GM12892 (cell line): ENCODE data around the gene IFNL3. TPM values are rescaled to one million over a fixed set of nuclear protein-coding genes. Genes with fewer than 3 reads are reported as not detected.
A peak's percentile ranks its signal among the peaks of the same experiment; 100 is the strongest.
"Not testable (repeated sequence)": the region's sequence is repeated elsewhere in the genome, so short reads cannot be mapped to it uniquely, and the experiment has no call there.

Experiments used
- DNase-seq: peaks from one replicate; pipeline ENCODE4 v3.0.0; 2011; ENCODE audit not compliant: insufficient read length
- FAIRE-seq: peaks from 2 replicates; lab custom pipeline; 2011; peaks lifted over from hg19 to GRCh38; lab: Jason Lieb, UNC
- POLR2A ChIP-seq: IDR thresholded peaks from 2 replicates; pipeline ENCODE4 v1.6.1; 2011; ENCODE audit warnings: low read depth, low read length, control low read depth
- POLR2AphosphoS5 ChIP-seq: IDR thresholded peaks from 2 replicates; pipeline ENCODE4 v1.6.1; 2011; ENCODE audit warnings: low read depth, low read length, control low read depth
- TAF1 ChIP-seq: IDR thresholded peaks from 2 replicates; pipeline ENCODE4 v1.6.1; 2011; ENCODE audit warnings: low read depth, mild to moderate bottlenecking, control low read depth, low read length, borderline replicate concordance
- polyA plus RNA-seq: library from polyadenylated mRNA; unstranded; fragments of >200 nt; gene quantifications from one replicate; pipeline ENCODE4 v1.2.1, GENCODE V29; 2012; ENCODE audit warnings: missing spikeins, inconsistent platforms; ENCODE audit not compliant: missing spikeins

The IFNL3 gene
- polyA plus RNA-seq = not detected

- FAIRE-seq, DNase-seq: not testable (repeated sequence)
Observed at GRCh38 chr19:39244410-39245100, at the start of gene IFNL3. Gene IFNL3 (minus strand): TSS chr19:39245006. CDS start chr19:39244967, 39 bp downstream.

- DNase-seq (no peak), FAIRE-seq (no peak)
- no peak for TF ChIP-seq POLR2AphosphoS5
- TF ChIP-seq TAF1 = no peak
- no peak for TF ChIP-seq POLR2A
Observed at GRCh38 chr19:39293394-39293793, 48.6 kb upstream of the IFNL3 start.

- FAIRE-seq (no peak), DNase-seq (no peak)
- TF ChIP-seq POLR2A (no peak), POLR2AphosphoS5 (no peak), TAF1 (no peak)
Observed at GRCh38 chr19:39284032-39284431, 39.2 kb upstream of the IFNL3 start.

GRCh38 chr19:39282021-39282420 is 37.2 kb upstream of the IFNL3 start:
- DNase-seq = no peak
- no peak for TF ChIP-seq POLR2A
- TF ChIP-seq POLR2AphosphoS5 = no peak
- TF ChIP-seq TAF1 = no peak
- FAIRE-seq = no peak

- TF ChIP-seq TAF1 (no peak), POLR2AphosphoS5 (no peak), POLR2A (no peak)
- FAIRE-seq (no peak), DNase-seq (no peak)
Observed at GRCh38 chr19:39277598-39277997, 32.8 kb upstream of the IFNL3 start.

- FAIRE-seq (no peak), DNase-seq (no peak)
- TF ChIP-seq POLR2AphosphoS5 (no peak), POLR2A (no peak), TAF1 (no peak)
Observed at GRCh38 chr19:39276740-39277139, 31.9 kb upstream of the IFNL3 start.

- no peak for TF ChIP-seq POLR2AphosphoS5
- no peak for TF ChIP-seq POLR2A
- TF ChIP-seq TAF1 = no peak
- FAIRE-seq (no peak), DNase-seq (no peak)
Observed at GRCh38 chr19:39275578-39275977, 30.8 kb upstream of the IFNL3 start.

GRCh38 chr19:39273859-39274258 is 29.1 kb upstream of the IFNL3 start:
- DNase-seq = not testable (repeated sequence)

GRCh38 chr19:39270036-39270871 is 25.4 kb upstream of the IFNL3 start:
- no peak for TF ChIP-seq POLR2AphosphoS5
- no peak for TF ChIP-seq TAF1
- no peak for TF ChIP-seq POLR2A
- no peak for FAIRE-seq
- no peak for DNase-seq

More at GRCh38 chr19:39273859-39274258, 29.1 kb upstream of the IFNL3 start:
- FAIRE-seq = not testable (repeated sequence)

- not testable (repeated sequence) for DNase-seq, FAIRE-seq
Observed at GRCh38 chr19:39269369-39269768, 24.6 kb upstream of the IFNL3 start.

- not testable (repeated sequence) for FAIRE-seq, DNase-seq
Observed at GRCh38 chr19:39268531-39269223, 23.9 kb upstream of the IFNL3 start.

- FAIRE-seq = peak; percentile 88
- not testable (repeated sequence) for DNase-seq
Observed at GRCh38 chr19:39268085-39268484, 23.3 kb upstream of the IFNL3 start, which contains the start of gene IFNL2. Gene IFNL2 (plus strand): TSS chr19:39268396. CDS start chr19:39268569, 173 bp downstream.
